Stimulated activated CD4-positive, alpha-beta T cell treated with anti-CD3 and anti-CD28 coated beads, Interleukin-15, amount 100 ng/mL, for 24 hours (primary cell): ENCODE results near the gene TIGD7.
"Not testable (repeated sequence)": the region's sequence is repeated elsewhere in the genome, so short reads cannot be mapped to it uniquely, and the experiment has no call there.

Source experiments
- DNase-seq: peaks from one replicate; pipeline ENCODE4 v3.0.0-alpha.2; 2020

Gene TIGD7

GRCh38 chr16:3282103-3282729, 23.0 kb downstream of the TIGD7 start:
- DNase-seq = no peak

GRCh38 chr16:3281222-3281820, 23.9 kb downstream of the TIGD7 start:
- no peak for DNase-seq

- DNase-seq = no peak
Observed at GRCh38 chr16:3276679-3277078, 28.6 kb downstream of the TIGD7 start.

GRCh38 chr16:3274947-3275346, 30.3 kb downstream of the TIGD7 start:
- no peak for DNase-seq

- no peak for DNase-seq
Observed at GRCh38 chr16:3274490-3274889, 30.7 kb downstream of the TIGD7 start.

- not testable (repeated sequence) for DNase-seq
Observed at GRCh38 chr16:3271281-3271680, 33.9 kb downstream of the TIGD7 start.

- DNase-seq = not testable (repeated sequence)
Observed at GRCh38 chr16:3270718-3271117, 34.5 kb downstream of the TIGD7 start.

GRCh38 chr16:3268294-3268693, 36.9 kb downstream of the TIGD7 start:
- DNase-seq = no peak

- no peak for DNase-seq
Observed at GRCh38 chr16:3266873-3267537, 38.2 kb downstream of the TIGD7 start.

- peak; percentile 99 for DNase-seq
Observed at GRCh38 chr16:3264137-3265036, 40.8 kb downstream of the TIGD7 start.

GRCh38 chr16:3262517-3262916, 42.7 kb downstream of the TIGD7 start:
- DNase-seq = no peak

- DNase-seq = no peak
Observed at GRCh38 chr16:3259836-3260235, 45.4 kb downstream of the TIGD7 start.

GRCh38 chr16:3256866-3257465, 48.3 kb downstream of the TIGD7 start:
- DNase-seq = no peak

GRCh38 chr16:3256146-3256865, 48.9 kb downstream of the TIGD7 start, which contains the start of gene MEFV:
Gene MEFV, minus strand, starts transcription at chr16:3256633. Its CDS starts 46 bp downstream, at chr16:3256587.
- DNase-seq = no peak

GRCh38 chr16:3254309-3254708, 50.9 kb downstream of the TIGD7 start:
- no peak for DNase-seq

GRCh38 chr16:3252967-3253366, 52.3 kb downstream of the TIGD7 start:
- no peak for DNase-seq

- no peak for DNase-seq
Observed at GRCh38 chr16:3249451-3249850, 55.8 kb downstream of the TIGD7 start.

GRCh38 chr16:3249020-3249419, 56.2 kb downstream of the TIGD7 start:
- DNase-seq = no peak
